GM12875 (cell line): Measurements from ENCODE around the gene MEOX1.

ENCODE experiments used
- H3K4me3 ChIP-seq: one replicate; pipeline ENCODE4 v1.5.1; 2011; ENCODE audit warnings: low read depth, low read length, control low read depth
- TF ChIP-seq, protein P1 (sequence below): IDR thresholded peaks from 2 replicates; pipeline ENCODE4 v1.5.1; 2011; ENCODE audit warnings: low read depth, mild to moderate bottlenecking, control low read depth, inconsistent platforms, low read length, moderate library complexity, borderline replicate concordance; ENCODE audit not compliant: insufficient read depth

MEOX1 gene

DNA sequence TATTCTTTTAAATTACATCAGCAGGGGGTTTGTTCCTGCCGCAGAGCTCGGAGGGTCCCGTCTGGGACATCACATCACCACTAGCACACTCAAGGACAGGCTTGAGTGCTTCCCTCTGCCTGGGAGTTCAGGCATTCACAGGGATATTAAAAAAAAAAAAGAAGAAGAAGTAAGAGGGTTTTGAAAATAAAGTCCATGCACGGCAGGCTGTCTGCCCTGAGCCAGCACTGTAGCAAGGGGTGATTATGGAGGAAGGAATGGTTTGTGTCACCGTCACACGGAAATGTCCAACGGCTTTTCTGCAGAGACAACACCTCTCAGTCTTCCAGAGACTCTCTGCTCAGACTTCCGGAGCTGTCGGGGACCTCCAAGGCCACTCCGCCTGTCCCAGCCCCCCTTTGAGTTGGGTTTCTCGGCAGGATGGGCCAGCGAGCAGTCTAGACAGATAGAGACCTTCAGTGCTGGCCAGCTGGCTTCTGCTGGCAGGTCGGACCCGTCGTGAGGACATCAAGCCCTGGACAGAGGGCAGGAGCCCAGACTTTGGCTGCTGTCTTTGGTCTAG, 33.6 kb downstream of the MEOX1 start:
- TF ChIP-seq, protein P1, sequence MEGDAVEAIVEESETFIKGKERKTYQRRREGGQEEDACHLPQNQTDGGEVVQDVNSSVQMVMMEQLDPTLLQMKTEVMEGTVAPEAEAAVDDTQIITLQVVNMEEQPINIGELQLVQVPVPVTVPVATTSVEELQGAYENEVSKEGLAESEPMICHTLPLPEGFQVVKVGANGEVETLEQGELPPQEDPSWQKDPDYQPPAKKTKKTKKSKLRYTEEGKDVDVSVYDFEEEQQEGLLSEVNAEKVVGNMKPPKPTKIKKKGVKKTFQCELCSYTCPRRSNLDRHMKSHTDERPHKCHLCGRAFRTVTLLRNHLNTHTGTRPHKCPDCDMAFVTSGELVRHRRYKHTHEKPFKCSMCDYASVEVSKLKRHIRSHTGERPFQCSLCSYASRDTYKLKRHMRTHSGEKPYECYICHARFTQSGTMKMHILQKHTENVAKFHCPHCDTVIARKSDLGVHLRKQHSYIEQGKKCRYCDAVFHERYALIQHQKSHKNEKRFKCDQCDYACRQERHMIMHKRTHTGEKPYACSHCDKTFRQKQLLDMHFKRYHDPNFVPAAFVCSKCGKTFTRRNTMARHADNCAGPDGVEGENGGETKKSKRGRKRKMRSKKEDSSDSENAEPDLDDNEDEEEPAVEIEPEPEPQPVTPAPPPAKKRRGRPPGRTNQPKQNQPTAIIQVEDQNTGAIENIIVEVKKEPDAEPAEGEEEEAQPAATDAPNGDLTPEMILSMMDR = no peak
- no peak overlapping the region for H3K4me3 ChIP-seq

DNA sequence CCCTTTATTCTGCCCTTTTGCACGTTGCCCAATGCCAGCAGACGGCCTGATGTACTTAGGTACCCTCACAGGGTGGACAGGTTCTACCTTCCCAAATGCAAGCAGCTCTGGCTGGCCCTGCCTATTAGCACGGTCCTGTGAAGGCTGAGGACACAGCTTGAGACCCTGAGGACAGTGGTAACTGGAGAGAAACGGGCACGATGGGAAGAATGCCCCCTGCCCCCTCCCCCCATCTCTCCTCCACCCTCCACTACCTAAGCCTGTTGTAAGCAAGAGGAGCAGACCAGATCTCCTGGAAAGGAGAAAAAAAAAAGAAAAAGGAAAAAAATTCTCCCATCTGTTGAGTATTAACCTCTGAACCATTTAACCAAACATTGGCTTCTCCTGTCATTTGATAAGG, 34.1 kb downstream of the MEOX1 start:
- H3K4me3 ChIP-seq = no peak overlapping the region
- TF ChIP-seq, protein P1 = no peak

DNA sequence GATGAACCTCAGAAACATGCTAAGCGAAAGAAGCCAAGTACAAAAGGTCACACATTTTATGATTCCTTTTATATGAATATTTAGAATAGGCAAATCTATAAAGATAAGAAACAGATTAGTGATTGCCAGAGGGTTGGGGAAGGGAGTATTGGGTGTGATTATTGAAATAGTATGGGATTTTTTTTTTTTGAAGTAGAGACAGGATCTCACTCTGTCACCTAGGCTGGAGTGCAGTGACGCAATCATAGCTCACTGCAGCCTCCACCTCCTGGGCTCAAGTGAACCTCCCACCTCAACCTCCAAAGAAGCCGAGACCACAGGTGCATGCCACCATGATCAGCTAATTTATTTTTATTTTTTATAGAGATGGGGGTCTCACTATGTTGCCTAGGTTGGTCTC, 35.7 kb downstream of the MEOX1 start:
- H3K4me3 ChIP-seq = no peak overlapping the region
- TF ChIP-seq, protein P1 = no peak

DNA sequence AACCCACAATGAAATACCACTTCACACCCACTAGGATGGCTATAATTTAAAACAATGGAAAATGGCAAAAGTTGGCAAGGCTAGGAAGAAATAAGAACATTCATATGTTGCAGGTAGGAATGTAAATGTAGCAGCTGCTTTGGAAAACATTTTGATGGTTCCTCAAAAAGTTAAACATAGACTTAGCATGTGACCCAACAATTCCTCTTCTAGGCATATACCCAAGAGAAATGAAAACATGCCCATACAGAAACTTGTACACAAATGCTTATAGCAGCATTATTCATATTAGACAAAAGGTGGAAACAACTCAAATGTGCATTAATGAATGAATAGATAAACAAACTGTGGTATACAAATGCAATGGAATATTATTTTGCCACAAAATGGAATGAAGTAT, 36.1 kb downstream of the MEOX1 start:
- no peak overlapping the region for H3K4me3 ChIP-seq
- TF ChIP-seq, protein P1 = no peak

DNA sequence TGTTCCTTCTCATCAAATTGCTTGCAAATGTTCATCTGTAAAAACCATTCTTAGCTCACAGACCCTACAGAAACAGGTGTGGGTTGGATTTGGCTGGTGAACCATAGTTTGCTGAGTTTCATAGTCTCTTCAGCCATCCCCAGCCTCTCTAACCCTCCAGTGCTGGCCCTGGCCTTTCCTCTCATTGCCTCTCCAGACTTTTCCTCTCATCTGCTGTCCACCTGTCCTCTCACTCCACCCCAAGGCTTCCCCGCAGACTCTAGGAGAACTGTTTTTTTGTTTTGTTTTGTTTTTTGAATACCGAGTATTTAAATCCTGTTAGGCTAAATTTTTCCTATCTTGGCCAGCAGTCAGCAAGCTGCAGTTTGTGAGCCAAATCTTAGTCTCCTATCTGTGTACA, 41.1 kb downstream of the MEOX1 start:
- TF ChIP-seq, protein P1 = no peak
- H3K4me3 ChIP-seq = no peak overlapping the region

DNA sequence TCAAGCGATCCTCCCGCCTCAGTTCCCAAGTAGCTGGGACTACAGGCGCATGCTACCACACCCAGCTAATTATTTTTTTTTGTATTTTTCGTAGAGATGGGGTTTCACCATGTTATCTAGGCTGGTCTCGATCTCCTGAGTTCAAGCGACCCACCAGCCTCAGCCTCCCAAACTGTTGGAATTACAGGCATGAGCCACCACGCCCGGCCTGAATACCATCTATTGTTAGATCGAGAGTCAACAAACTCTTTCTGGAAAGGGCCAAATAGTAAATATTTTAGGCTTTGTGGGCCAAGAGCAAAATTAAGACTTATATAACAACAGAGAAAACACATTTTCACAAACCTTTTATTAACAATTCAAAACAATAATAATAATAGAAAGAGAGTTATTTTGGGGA, 41.6 kb downstream of the MEOX1 start:
- TF ChIP-seq, protein P1 = no peak
- H3K4me3 ChIP-seq = no peak overlapping the region

DNA sequence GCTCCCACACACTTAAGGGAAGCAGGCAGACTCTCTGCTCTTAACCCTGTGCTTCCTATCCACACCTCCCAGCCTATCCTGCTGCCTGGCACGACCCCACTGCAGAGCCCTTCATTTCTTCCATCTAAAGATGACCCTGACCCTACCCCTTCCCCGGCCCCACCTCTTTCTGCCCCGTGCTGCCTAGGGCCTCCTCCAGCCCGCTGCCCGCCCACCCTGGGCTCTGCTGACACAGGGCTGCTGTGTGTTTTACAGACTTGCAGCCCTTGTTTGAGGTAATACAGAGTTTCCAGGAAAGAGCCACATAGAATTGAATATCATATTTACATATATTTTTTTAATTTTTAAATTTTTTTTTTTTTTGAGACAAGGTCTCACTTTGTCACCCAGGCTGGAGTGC, 42.0 kb downstream of the MEOX1 start:
- H3K4me3 ChIP-seq = no peak overlapping the region
- TF ChIP-seq, protein P1 = no peak
